OCI-LY7 (cell line): ENCODE results near the gene DLGAP5. TPM values are rescaled to one million over a fixed set of nuclear protein-coding genes. Genes with fewer than 3 reads are reported as not detected.

Experiments
- BruUV-seq: library from RNA; stranded (reverse); fragments of 400-500 nt; replicated peaks from 2 replicates; lab custom pipeline; 2021; lab: Mats Ljungman, UMichigan
- CTCF ChIA-PET: fragments of 300-600 bp; sonication (Branson Sonifier 250); formaldehyde crosslinking; loops from one replicate; lab custom pipeline; 2022; ENCODE audit warnings: antibody characterized with exemption; ENCODE audit not compliant: unreplicated experiment; lab: Charles Lee
- POLR2A ChIA-PET: fragments of 300-600 bp; sonication (Branson Sonifier 250); formaldehyde crosslinking; loops from one replicate; lab custom pipeline; 2022; ENCODE audit warnings: antibody characterized with exemption; lab: Charles Lee
- DNase-seq: peaks from one replicate; pipeline ENCODE4 v3.0.0-alpha.2; 2015; ENCODE audit warnings: low spot score
- H2AFZ ChIP-seq: fragments of 200-600 bp; sonication (generic), shearing (Covaris generic); 2 replicates; pipeline ENCODE4 v1.6.1; 2014; ENCODE audit warnings: mild to moderate bottlenecking, antibody characterized with exemption, low read length, moderate library complexity
- H3K27ac ChIP-seq: fragments of 200-600 bp; sonication (generic); 2 replicates; pipeline ENCODE4 v1.5.1; 2014; ENCODE audit warnings: mixed run types, low read depth, mild to moderate bottlenecking, moderate library complexity, low read length, inconsistent platforms; ENCODE audit not compliant: poor library complexity, severe bottlenecking
- H3K36me3 ChIP-seq: fragments of 200-600 bp; sonication (generic); 2 replicates; pipeline ENCODE4 v1.6.1; 2014; ENCODE audit warnings: mild to moderate bottlenecking, antibody characterized with exemption, low read length, moderate library complexity, mixed read lengths; ENCODE audit not compliant: insufficient read depth
- H3K4me1 ChIP-seq: fragments of 200-600 bp; sonication (generic); 2 replicates; pipeline ENCODE4 v1.5.1; 2014; ENCODE audit warnings: mild to moderate bottlenecking, low read length; ENCODE audit not compliant: insufficient read depth, poor library complexity, severe bottlenecking
- H3K4me2 ChIP-seq: fragments of 200-600 bp; sonication (generic); 2 replicates; pipeline ENCODE4 v1.6.1; 2014; ENCODE audit warnings: mild to moderate bottlenecking, low read length
- H3K4me3 ChIP-seq: fragments of 200-600 bp; sonication (generic); 2 replicates; pipeline ENCODE4 v1.5.1; 2014; ENCODE audit warnings: mild to moderate bottlenecking, low read depth, low read length; ENCODE audit not compliant: poor library complexity, severe bottlenecking
- H3K79me2 ChIP-seq: fragments of 200-600 bp; sonication (generic); 2 replicates; pipeline ENCODE4 v1.6.1; 2016; ENCODE audit warnings: low read depth, mild to moderate bottlenecking, low read length, moderate library complexity, mixed read lengths; ENCODE audit not compliant: insufficient read depth
- H3K9me2 ChIP-seq: fragments of 200-600 bp; sonication (generic); 2 replicates; pipeline ENCODE4 v1.6.1; 2016; ENCODE audit warnings: mild to moderate bottlenecking, low read length, mixed read lengths; ENCODE audit not compliant: insufficient read depth
- H3K9me3 ChIP-seq: fragments of 200-600 bp; sonication (generic); 2 replicates; pipeline ENCODE4 v1.6.1; 2014; ENCODE audit warnings: mild to moderate bottlenecking, mixed run types, low read length, mixed read lengths
- H4K20me1 ChIP-seq: fragments of 200-600 bp; sonication (generic); 2 replicates; pipeline ENCODE4 v1.6.1; 2014; ENCODE audit warnings: mild to moderate bottlenecking, antibody characterized with exemption, low read length, moderate library complexity, mixed read lengths; ENCODE audit not compliant: insufficient read depth
- CTCF ChIP-seq: fragments of 200-600 bp; sonication (generic); conservative IDR thresholded peaks from 2 replicates; pipeline ENCODE4 v1.5.1; 2014; ENCODE audit warnings: mild to moderate bottlenecking, antibody characterized with exemption, low read length, moderate library complexity, mixed read lengths
- EZH2phosphoT487 ChIP-seq: fragments of 200-600 bp; sonication (generic); IDR thresholded peaks from 2 replicates; pipeline ENCODE4 v1.6.1; 2018; ENCODE audit warnings: low read depth, borderline replicate concordance, mild to moderate bottlenecking, mixed run types, antibody characterized with exemption, low read length, moderate library complexity, mixed read lengths
- intact Hi-C: fragments of 100-400 bp; cut with micrococcal nuclease; formaldehyde crosslinking; loops from one replicate; pipeline ENCODE4 v1.10.0; 2022; ENCODE audit not compliant: unreplicated experiment
- total RNA-seq, 2 experiments: library from RNA; depleted of rRNA in 1 of 2; stranded (reverse); fragments of >200 nt in 1 of 2; shearing (Covaris generic) in 1 of 2; gene quantifications; 2 replicates each; pipeline ENCODE4 v1.2.3, GENCODE V29; 2014 to 2022

DLGAP5 gene
- total RNA-seq, 2 experiments from 2014 or later: 57.6 to 92.2 TPM

- no peaks in the 10 kb centered on the region for H3K4me1 ChIP-seq
- ChIA-PET POLR2A (no interaction called here), CTCF (no interaction called here)
- 0 out of 2 replicates have a peak, but pooled peaks cover 5% of the 10 kb centered on the region for H3K9me3 ChIP-seq
- H3K36me3 ChIP-seq: no peaks in the 10 kb centered on the region
- H3K4me2 ChIP-seq: no peak overlapping the region
- H3K79me2 ChIP-seq: no peaks in the 10 kb centered on the region
- H3K4me3 ChIP-seq: no peak overlapping the region
- no peak overlapping the region for H2AFZ ChIP-seq
- intact Hi-C loops: no loop called here
- no peaks in the 10 kb centered on the region for H4K20me1 ChIP-seq
- H3K9me2 ChIP-seq: no peaks in the 10 kb centered on the region
- BruUV-seq: no TSS peak
- H3K27ac ChIP-seq: no peak overlapping the region
- no peak for DNase-seq
- TF ChIP-seq EZH2phosphoT487 (no peak), CTCF (no peak)
These were observed 29.8 kb upstream of the DLGAP5 start for GRCh38 chr14:55221186-55221585.

GRCh38 chr14:55220230-55220629 lies 28.8 kb upstream of the DLGAP5 start:
- H3K36me3 ChIP-seq: no peaks in the 10 kb centered on the region
- no peak overlapping the region for H3K27ac ChIP-seq
- no peaks in the 10 kb centered on the region for H4K20me1 ChIP-seq
- no peak overlapping the region for H3K4me2 ChIP-seq
- ChIA-PET POLR2A (no interaction called here), CTCF (no interaction called here)
- H3K4me3 ChIP-seq: no peak overlapping the region
- no peaks in the 10 kb centered on the region for H3K9me2 ChIP-seq
- no peak for DNase-seq
- no TSS peak for BruUV-seq
- intact Hi-C loops: no loop called here
- H3K4me1 ChIP-seq: no peaks in the 10 kb centered on the region
- H3K79me2 ChIP-seq: no peaks in the 10 kb centered on the region
- H2AFZ ChIP-seq: no peak overlapping the region
- no peaks in the 10 kb centered on the region for H3K9me3 ChIP-seq
- TF ChIP-seq CTCF (no peak), EZH2phosphoT487 (no peak)

GRCh38 chr14:55212634-55213033 lies 21.2 kb upstream of the DLGAP5 start:
- H3K9me2 ChIP-seq: no peaks in the 10 kb centered on the region
- BruUV-seq: no TSS peak
- CTCF ChIA-PET: no interaction called here

More at GRCh38 chr14:55212634-55213033, 21.2 kb upstream of the DLGAP5 start:
- Histone ChIP-seq H3K4me2 (no peak overlapping the region), H3K4me3 (no peak overlapping the region), H3K4me1 (no peaks in the 10 kb centered on the region), H3K79me2 (no peaks in the 10 kb centered on the region), H3K27ac (no peak overlapping the region), H3K36me3 (no peaks in the 10 kb centered on the region), H3K9me3 (no peaks in the 10 kb centered on the region; the same call in 1 of the 2 replicates), H2AFZ (no peak overlapping the region; the same call in 1 of the 2 replicates), H4K20me1 (no peaks in the 10 kb centered on the region)
- no peak for TF ChIP-seq CTCF
- no peak for TF ChIP-seq EZH2phosphoT487
- no peak for DNase-seq
- intact Hi-C loops: loop anchor here (1.0 kb wide), 2 partner anchors 142 to 218 kb away; no protein-coding TSS in a partner anchor
- POLR2A ChIA-PET: interaction anchor here (0.7 to 0.8 kb wide), 2 partner anchors 10 to 631 kb away, joined by 3 read pairs; no protein-coding TSS in a partner anchor
